Activated T-cell treated with anti-CD3 and anti-CD28 coated beads, Interleukin-2, amount 50 U/mL, for 4 hours (primary cell): ENCODE data around the gene DNASE1L3. TPM values are rescaled to one million over a fixed set of nuclear protein-coding genes. Genes with fewer than 3 reads are reported as not detected.

Experiments
- ATAC-seq, 2 donors: fragments of 200-7000 bp; cut with Tn5 transposase; one replicate each; pipeline ENCODE4 v1.10.0; 2021
- DNase-seq: peaks from one replicate; pipeline ENCODE4 v3.0.0-alpha.2; 2020
- H3K27me3 Mint-ChIP-seq: one replicate; pipeline ENCODE4 v1.8.0; 2021; ENCODE audit warnings: low read depth, mixed read lengths
- H3K36me3 Mint-ChIP-seq: one replicate; pipeline ENCODE4 v1.8.0; 2022; ENCODE audit warnings: mixed read lengths; ENCODE audit not compliant: insufficient read depth
- H3K4me1 Mint-ChIP-seq: one replicate; pipeline ENCODE4 v1.8.0; 2021; ENCODE audit warnings: low read depth, mixed read lengths
- H3K4me3 Mint-ChIP-seq: one replicate; pipeline ENCODE4 v1.8.0; 2021; ENCODE audit warnings: mild to moderate bottlenecking, moderate library complexity, mixed read lengths
- H3K9me3 Mint-ChIP-seq: one replicate; pipeline ENCODE4 v1.8.0; 2021; ENCODE audit warnings: mixed read lengths
- total RNA-seq, 3 donors: library from RNA; stranded (reverse); gene quantifications; one replicate each; pipeline ENCODE4 v1.2.1, GENCODE V29; 2021

Gene DNASE1L3
- total RNA-seq, 3 donors from 2014 or later: not detected

DNA sequence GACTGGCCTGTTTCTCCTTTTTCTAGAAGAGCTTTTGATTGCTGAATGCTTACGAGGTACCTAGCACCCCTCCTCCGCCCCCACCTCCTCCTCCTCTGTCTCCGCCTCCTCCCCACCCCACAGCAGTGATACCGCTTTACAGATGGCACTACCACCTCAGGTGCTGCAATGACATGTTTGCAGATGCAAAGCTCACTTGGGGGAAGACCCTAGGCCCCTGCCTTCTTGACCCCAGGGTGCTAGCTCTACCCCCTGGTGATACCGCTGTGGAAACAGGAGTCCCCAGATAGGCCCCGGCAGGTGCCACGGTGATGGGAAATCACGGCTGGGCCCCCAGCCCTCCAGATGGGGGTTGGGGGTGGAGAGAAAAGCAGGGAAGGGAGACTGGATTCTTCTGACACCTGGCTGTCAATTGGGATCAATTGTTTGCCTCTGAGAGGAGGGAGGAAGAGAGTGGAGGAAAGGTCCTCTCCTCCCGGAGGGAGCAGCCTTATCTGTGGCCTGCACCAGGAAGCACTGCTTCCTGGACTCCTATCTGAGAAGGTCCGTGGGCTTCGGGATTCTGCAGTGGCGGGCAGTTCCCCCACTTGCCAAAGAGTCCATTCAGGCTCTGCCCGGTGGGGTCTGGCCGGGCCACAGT lies 37.6 kb downstream of the DNASE1L3 start:
- no peak for ATAC-seq

GRCh38 chr3:58171126-58171525 lies 39.6 kb downstream of the DNASE1L3 start:
- ATAC-seq: no peak
- Mint-ChIP-seq H3K4me3 (no peak overlapping the region), H3K27me3 (no peaks in the 10 kb centered on the region)

More for the DNA sequence above, 37.6 kb downstream of the DNASE1L3 start:
- Mint-ChIP-seq H3K9me3 (no peaks in the 10 kb centered on the region), H3K27me3 (no peaks in the 10 kb centered on the region), H3K4me3 (no peak overlapping the region), H3K4me1 (peaks cover 2% of the 10 kb centered on the region), H3K36me3 (peaks cover 5% of the 10 kb centered on the region)
- DNase-seq: no peak

GRCh38 chr3:58170376-58170775 lies 40.4 kb downstream of the DNASE1L3 start:
- DNase-seq (no peak), ATAC-seq (no peak)
- Mint-ChIP-seq H3K27me3 (no peaks in the 10 kb centered on the region), H3K4me3 (no peak overlapping the region), H3K36me3 (peaks cover 5% of the 10 kb centered on the region), H3K9me3 (no peaks in the 10 kb centered on the region), H3K4me1 (no peaks in the 10 kb centered on the region)

More at GRCh38 chr3:58171126-58171525, 39.6 kb downstream of the DNASE1L3 start:
- H3K9me3 Mint-ChIP-seq: no peaks in the 10 kb centered on the region
- peaks cover 5% of the 10 kb centered on the region for H3K36me3 Mint-ChIP-seq
- H3K4me1 Mint-ChIP-seq: no peaks in the 10 kb centered on the region
- DNase-seq: no peak

GRCh38 chr3:58169371-58169770 lies 41.4 kb downstream of the DNASE1L3 start:
- no peaks in the 10 kb centered on the region for H3K27me3 Mint-ChIP-seq
- H3K9me3 Mint-ChIP-seq: no peaks in the 10 kb centered on the region
- no peak overlapping the region for H3K4me3 Mint-ChIP-seq
- H3K36me3 Mint-ChIP-seq: peaks cover 5% of the 10 kb centered on the region
- ATAC-seq (no peak), DNase-seq (no peak)
- no peaks in the 10 kb centered on the region for H3K4me1 Mint-ChIP-seq

GRCh38 chr3:58168498-58168897 lies 42.3 kb downstream of the DNASE1L3 start:
- ATAC-seq: no peak
- DNase-seq: no peak
- no peak overlapping the region for H3K4me3 Mint-ChIP-seq
- no peaks in the 10 kb centered on the region for H3K4me1 Mint-ChIP-seq
- no peaks in the 10 kb centered on the region for H3K27me3 Mint-ChIP-seq
- H3K9me3 Mint-ChIP-seq: no peaks in the 10 kb centered on the region
- H3K36me3 Mint-ChIP-seq: peaks cover 10% of the 10 kb centered on the region

GRCh38 chr3:58167431-58168351 lies 43.1 kb downstream of the DNASE1L3 start:
- peak; percentile 84 to 86 for ATAC-seq
- peak; percentile 41 for DNase-seq
- no peaks in the 10 kb centered on the region for H3K4me1 Mint-ChIP-seq
- no peak overlapping the region for H3K4me3 Mint-ChIP-seq
- H3K27me3 Mint-ChIP-seq: no peaks in the 10 kb centered on the region
- no peaks in the 10 kb centered on the region for H3K9me3 Mint-ChIP-seq
- H3K36me3 Mint-ChIP-seq: peaks cover 14% of the 10 kb centered on the region

DNA sequence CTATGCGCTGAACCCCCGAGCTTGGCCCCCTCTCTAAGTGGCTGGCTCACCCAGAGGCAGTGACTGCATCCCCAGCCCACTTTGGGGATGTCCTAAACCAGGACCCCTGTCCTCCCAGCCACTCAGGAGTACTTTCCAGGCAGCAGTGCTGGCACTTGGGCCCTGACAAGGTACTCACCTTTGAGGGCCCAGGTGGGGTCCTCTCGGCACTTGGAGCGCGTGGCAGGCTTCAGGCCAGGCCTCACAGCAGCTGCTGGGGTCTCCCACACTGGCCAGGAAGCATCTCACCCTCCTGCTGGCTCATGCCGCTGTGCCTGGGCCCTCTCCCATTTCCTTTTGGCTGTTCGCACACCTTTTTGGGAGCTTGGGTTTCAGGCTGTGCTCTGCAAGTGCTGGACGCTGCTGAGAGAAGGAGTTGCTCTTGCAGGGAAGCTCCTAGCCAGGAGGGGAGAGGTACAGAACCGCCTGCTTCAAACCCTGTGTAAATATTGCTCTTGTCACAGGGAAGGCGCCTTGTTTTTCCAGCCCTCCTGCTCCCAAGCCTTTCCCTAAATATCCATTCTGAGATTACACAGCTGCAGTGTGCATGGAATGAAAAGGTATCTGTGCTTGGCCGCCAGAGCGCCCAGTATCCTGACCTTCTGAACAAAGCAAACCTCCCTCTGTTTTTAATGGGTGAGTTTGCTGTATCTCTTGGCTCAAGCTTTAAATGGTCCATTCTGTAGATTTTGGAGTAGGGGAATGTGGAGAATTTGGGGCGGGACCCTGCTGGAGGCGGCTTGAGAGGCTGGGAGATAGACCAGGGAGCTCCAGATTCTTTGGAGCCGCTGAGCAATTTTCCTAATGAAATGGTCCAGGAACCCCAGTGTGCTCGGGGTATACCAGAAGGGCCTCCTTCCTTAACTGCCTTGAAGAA lies 45.6 kb downstream of the DNASE1L3 start:
- ATAC-seq: no peak
- H3K4me3 Mint-ChIP-seq: no peak overlapping the region
- H3K36me3 Mint-ChIP-seq: peaks cover 31% of the 10 kb centered on the region

DNA sequence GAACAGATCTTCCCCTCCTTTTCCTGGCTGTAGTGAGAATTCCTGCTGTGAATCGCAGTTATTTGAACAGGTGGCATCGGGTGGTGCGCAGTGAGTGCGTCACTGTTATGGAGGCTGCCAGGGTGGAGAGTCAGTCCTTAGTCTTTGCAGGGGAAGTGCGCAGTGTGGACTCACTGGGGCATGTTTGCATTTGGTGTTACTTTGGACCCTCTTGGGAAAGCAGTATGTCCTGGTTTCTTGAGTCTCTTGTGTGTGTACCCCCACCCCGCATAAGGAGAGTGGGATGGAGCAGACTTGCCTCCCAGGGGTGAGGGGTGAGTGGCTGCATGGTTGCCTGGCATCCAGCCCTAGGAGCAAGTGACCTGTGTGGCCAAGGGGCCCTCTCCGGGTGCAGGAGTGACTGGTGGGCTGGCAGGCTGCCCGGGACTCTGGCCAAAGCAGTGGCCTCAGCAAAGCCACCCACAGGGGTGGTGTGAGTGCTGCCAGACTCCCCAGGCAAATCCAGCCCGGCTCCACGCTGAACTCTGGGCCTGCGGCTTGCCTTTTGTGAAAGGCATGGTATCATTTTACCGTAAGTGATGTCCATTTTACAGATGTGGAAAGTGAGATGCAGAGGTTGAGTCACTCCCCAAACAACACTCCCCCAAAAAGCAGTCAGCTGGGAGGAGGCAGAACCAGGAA lies 46.4 kb downstream of the DNASE1L3 start:
- no peak for ATAC-seq
- H3K4me3 Mint-ChIP-seq: no peak overlapping the region

More for the DNA sequence above, 45.6 kb downstream of the DNASE1L3 start:
- no peaks in the 10 kb centered on the region for H3K9me3 Mint-ChIP-seq
- DNase-seq: no peak
- no peaks in the 10 kb centered on the region for H3K27me3 Mint-ChIP-seq
- no peaks in the 10 kb centered on the region for H3K4me1 Mint-ChIP-seq

GRCh38 chr3:58163234-58163633 lies 47.5 kb downstream of the DNASE1L3 start:
- no peak for ATAC-seq
- H3K27me3 Mint-ChIP-seq: no peaks in the 10 kb centered on the region
- H3K9me3 Mint-ChIP-seq: no peaks in the 10 kb centered on the region
- H3K36me3 Mint-ChIP-seq: peaks cover 33% of the 10 kb centered on the region
- DNase-seq: no peak
- H3K4me3 Mint-ChIP-seq: no peak overlapping the region
- no peaks in the 10 kb centered on the region for H3K4me1 Mint-ChIP-seq

More for the DNA sequence above, 46.4 kb downstream of the DNASE1L3 start:
- no peak for DNase-seq
- Mint-ChIP-seq H3K4me1 (no peaks in the 10 kb centered on the region), H3K36me3 (peaks cover 30% of the 10 kb centered on the region), H3K9me3 (no peaks in the 10 kb centered on the region), H3K27me3 (no peaks in the 10 kb centered on the region)

GRCh38 chr3:58161435-58162398 lies 49.1 kb downstream of the DNASE1L3 start:
- ATAC-seq: no peak
- Mint-ChIP-seq H3K27me3 (no peaks in the 10 kb centered on the region), H3K4me3 (no peak overlapping the region), H3K9me3 (no peaks in the 10 kb centered on the region), H3K36me3 (peaks cover 33% of the 10 kb centered on the region), H3K4me1 (no peaks in the 10 kb centered on the region)
- no peak for DNase-seq

- Mint-ChIP-seq H3K4me1 (no peaks in the 10 kb centered on the region), H3K9me3 (no peaks in the 10 kb centered on the region), H3K27me3 (no peaks in the 10 kb centered on the region), H3K4me3 (no peak overlapping the region), H3K36me3 (peaks cover 33% of the 10 kb centered on the region)
- ATAC-seq (no peak), DNase-seq (no peak)
Observed at GRCh38 chr3:58160399-58160798, 50.4 kb downstream of the DNASE1L3 start.

DNA sequence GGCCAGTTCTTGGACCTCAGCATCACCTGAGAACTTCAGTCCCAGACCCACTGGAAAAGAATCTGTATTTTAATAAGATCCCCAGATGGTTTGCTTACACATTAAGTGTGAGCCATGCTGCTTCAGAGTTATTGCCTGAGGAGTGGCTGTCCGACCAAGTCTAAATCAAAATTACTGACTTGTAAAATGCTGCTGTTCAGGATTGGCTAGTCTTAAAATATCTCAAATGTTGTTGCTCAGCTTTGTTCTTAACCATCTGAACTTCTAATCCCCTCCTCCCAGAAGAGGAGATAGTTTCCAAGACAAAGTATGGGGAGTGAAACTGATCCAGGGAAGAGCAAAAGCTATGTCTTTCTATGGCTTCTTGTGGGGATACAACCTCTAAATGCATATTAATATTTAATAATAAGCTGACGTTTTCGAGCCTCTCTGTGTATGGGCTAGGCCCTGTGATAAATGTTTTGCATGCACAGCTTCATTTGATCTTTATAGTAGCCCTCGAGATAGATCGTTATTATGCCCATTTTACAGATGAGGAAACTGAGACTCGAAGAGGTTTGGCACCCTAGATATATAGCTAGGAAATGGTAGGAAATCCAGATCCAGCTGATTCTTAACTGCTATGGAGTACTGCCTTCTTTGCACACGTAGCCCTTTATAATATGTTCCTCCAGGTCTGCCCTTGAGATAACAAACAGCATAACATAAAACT lies 52.2 kb downstream of the DNASE1L3 start:
- no peak for DNase-seq
- no peaks in the 10 kb centered on the region for H3K9me3 Mint-ChIP-seq
- H3K36me3 Mint-ChIP-seq: peaks cover 31% of the 10 kb centered on the region

More for the DNA sequence above, 52.2 kb downstream of the DNASE1L3 start:
- no peak for ATAC-seq
- Mint-ChIP-seq H3K4me1 (no peaks in the 10 kb centered on the region), H3K27me3 (no peaks in the 10 kb centered on the region), H3K4me3 (no peak overlapping the region)
